Pancreas (tissue), 10 donors: ENCODE results near the gene TLE1. TPM values are rescaled to one million over a fixed set of nuclear protein-coding genes. Genes with fewer than 3 reads are reported as not detected.

Experiments used
- ATAC-seq, 4 donors: fragments of 200-7000 bp; cut with Tn5 transposase; one replicate each; pipeline versions ENCODE4 v1.8.0 to v1.9.1; 2020; ENCODE audit warnings: mild to moderate bottlenecking in 4 of 4, moderate library complexity in 4 of 4
- DNase-seq, 6 donors: peaks; one replicate each; pipeline ENCODE4 v3.0.0-alpha.2; 2020
- FAIRE-seq: peaks from 2 replicates; lab custom pipeline; 2012; peaks lifted over from hg19 to GRCh38; lab: Jason Lieb, UNC
- H3K27ac ChIP-seq, 4 donors: fragments of 200-600 bp; sonication (generic); 1 replicate in 3 of 4; 2 replicates in 1 of 4; pipeline versions ENCODE4 v1.5.0 to v1.8.0; 2020
- H3K27me3 ChIP-seq, 4 donors: fragments of 200-600 bp; one replicate each; pipeline ENCODE4 v1.8.0; 2021
- H3K36me3 ChIP-seq, 3 donors: fragments of 200-600 bp; sonication (generic) in 1 of 3; one replicate each; pipeline versions ENCODE4 v1.5.0 to v1.8.0; 2020 to 2021
- H3K4me1 ChIP-seq, 3 donors: fragments of 200-600 bp; one replicate each; pipeline ENCODE4 v1.8.0; 2021
- H3K4me3 ChIP-seq, 4 donors: fragments of 200-600 bp; sonication (generic) in 2 of 4; one replicate each; pipeline versions ENCODE4 v1.5.0 to v1.8.0; 2020 to 2021
- H3K9me3 ChIP-seq, 4 donors: fragments of 200-600 bp; one replicate each; pipeline ENCODE4 v1.8.0; 2021
- CTCF ChIP-seq, 4 donors: fragments of 200-600 bp; sonication (generic) in 3 of 4; IDR thresholded peaks; one replicate each; pipeline versions ENCODE4 v1.5.0 to v1.8.0; 2021; ENCODE audit warnings: antibody characterized with exemption in 4 of 4
- WGBS, 2 donors: extraction: QIAGEN DNeasy Blood & Tissue Kit; methylation state at CpG; one replicate each; pipeline ENCODE4 v1.1.7; 2013; 5-methylcytosine and 5-hydroxymethylcytosine counted together
- intact Hi-C, 3 donors: fragments of 100-400 bp; cut with DNase I; formaldehyde crosslinking; loops; one replicate each; pipeline versions ENCODE4 v1.11.1 to v1.14.2; 2022
- polyA plus RNA-seq, 2 donors: library from polyadenylated mRNA; stranded (reverse); fragments of 200-250 nt; gene quantifications; one replicate each; pipeline ENCODE4 v1.2.3, GENCODE V29; 2013
- total RNA-seq, 6 donors: library from RNA; stranded (reverse); fragmentation: NEBNext Ultra II Directional in 4 of 6; extraction: Animal tissue kit (Norgen Biotek cat#: 25700) in 4 of 6; gene quantifications; one replicate each; pipeline versions ENCODE4 v1.2.1 to v1.2.4, GENCODE V29; 2021 to 2023
- donor health status: healthy with polysubstance abuse.
- donor health status: DM: no; HTN: no; CAD: no; lungs with moderate emphysema.
- donor health status: DM: no; HTN: no; CAD: no.
- donor health status: control.
- donor health status: control.
- donor health status: Bipolar disorder and iron deficiency.
- donor health status: DM: yes; HTN: yes; CAD: no.
- donor health status: DM: no; HTN: no; CAD: no.
- donor health status: DM: no; HTN: no; CAD: no.
- donor health status: DM: yes; HTN: yes; CAD: no.

The TLE1 gene
- total and polyA plus RNA-seq, 8 donors = 15.1 to 38.9 (median 28.4) TPM

GRCh38 chr9:81563020-81563407 lies 126.3 kb downstream of the TLE1 start:
- FAIRE-seq = no peak

GRCh38 chr9:81562231-81563019 lies 126.9 kb downstream of the TLE1 start:
- ATAC-seq (peak; percentile 21 to 62 (median 32)), FAIRE-seq (no peak), DNase-seq (peak; percentile 54 to 79 (median 68))
- intact Hi-C loops = no loop called here
- WGBS, 2 donors = 77 to 79% methylated on average over 10 of the region's 10 CpGs
- peak overlapping the region; percentile 22 to 59 (median 44) for H3K27ac ChIP-seq
- H3K27me3 ChIP-seq = no peaks in the 10 kb centered on the region
- H3K36me3 ChIP-seq = no peaks in the 10 kb centered on the region
- H3K4me3 ChIP-seq = no peak overlapping the region
- TF ChIP-seq CTCF (IDR thresholded peaks at IDR 0.05) = no peak
- H3K9me3 ChIP-seq = no peaks in the 10 kb centered on the region
- H3K4me1 ChIP-seq = peaks cover 13 to 26% (median 17%) of the 10 kb centered on the region in 3 donors

More at GRCh38 chr9:81563020-81563407, 126.3 kb downstream of the TLE1 start:
- H3K27me3 ChIP-seq = no peaks in the 10 kb centered on the region
- H3K27ac ChIP-seq = peak overlapping the region in 2 of 4 donors; percentile 6 to 21
- H3K4me3 ChIP-seq = no peak overlapping the region
- ATAC-seq = peak in 1 of 4 donors; percentile 3
- WGBS, 2 donors = 67 to 68% methylated on average over 4 of the region's 4 CpGs
- no peak for DNase-seq
- peaks cover 13 to 21% (median 13%) of the 10 kb centered on the region in 3 donors for H3K4me1 ChIP-seq
- no peak for TF ChIP-seq CTCF (IDR thresholded peaks at IDR 0.05)
- no peaks in the 10 kb centered on the region for H3K36me3 ChIP-seq
- no peaks in the 10 kb centered on the region for H3K9me3 ChIP-seq
- intact Hi-C loops = no loop called here

DNA sequence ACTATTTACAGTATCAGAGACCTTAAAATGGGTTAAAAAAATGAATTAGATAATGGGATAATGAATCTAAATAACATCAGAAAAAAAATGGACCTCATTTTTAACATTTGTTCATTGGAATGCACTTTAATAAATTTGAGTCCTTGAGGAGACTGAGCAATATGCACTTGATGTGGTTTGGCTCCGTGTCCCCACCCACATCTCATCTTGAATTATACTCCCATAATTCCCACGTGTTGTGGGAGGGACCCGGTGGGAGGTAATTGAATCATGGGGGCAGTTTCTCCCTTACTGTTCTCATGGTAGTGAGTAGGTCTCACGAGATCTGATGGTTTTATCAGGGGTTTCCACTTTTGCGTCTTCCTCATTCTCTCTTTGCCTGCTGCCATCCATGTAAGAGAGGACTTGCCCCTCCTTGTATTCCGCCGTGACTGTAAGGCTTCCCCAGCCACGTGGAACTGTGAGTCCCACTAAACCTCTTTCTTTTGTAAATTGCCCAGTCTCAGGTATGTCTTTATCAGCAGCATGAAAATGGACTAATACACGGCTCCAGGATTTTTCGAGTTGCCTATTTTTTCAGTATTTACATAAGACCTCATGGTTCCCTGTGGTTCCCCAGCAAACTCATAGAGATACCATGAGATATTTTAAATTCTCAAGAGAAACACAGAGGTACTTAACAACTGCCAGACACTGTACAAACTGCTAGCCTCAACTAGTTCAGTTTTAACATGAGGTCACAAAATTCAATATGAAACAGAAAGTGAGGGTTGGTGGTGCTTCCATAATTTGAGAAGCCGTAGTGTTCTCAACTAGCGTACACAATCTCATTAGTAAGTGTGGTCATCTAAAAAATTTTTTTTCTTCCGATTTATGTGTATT lies 128.3 kb downstream of the TLE1 start:
- no peak for FAIRE-seq
- no peak overlapping the region for H3K4me3 ChIP-seq

GRCh38 chr9:81559709-81560108 lies 129.6 kb downstream of the TLE1 start:
- no peak for FAIRE-seq
- peak overlapping the region in 1 of 4 donors; percentile 70 for H3K27ac ChIP-seq
- no peak for DNase-seq
- H3K36me3 ChIP-seq = no peaks in the 10 kb centered on the region
- intact Hi-C loops = no loop called here
- TF ChIP-seq CTCF (IDR thresholded peaks at IDR 0.05) = no peak
- 76 to 83% methylated on average over 4 of the region's 4 CpGs for WGBS, 2 donors
- H3K4me1 ChIP-seq = peaks cover 13 to 27% (median 22%) of the 10 kb centered on the region in 3 donors
- H3K4me3 ChIP-seq = no peak overlapping the region
- no peaks in the 10 kb centered on the region for H3K27me3 ChIP-seq
- no peak for ATAC-seq
- H3K9me3 ChIP-seq = no peaks in the 10 kb centered on the region

More for the DNA sequence above, 128.3 kb downstream of the TLE1 start:
- no peaks in the 10 kb centered on the region for H3K27me3 ChIP-seq
- no peak overlapping the region for H3K27ac ChIP-seq
- no peak for TF ChIP-seq CTCF (IDR thresholded peaks at IDR 0.05)
- no peaks in the 10 kb centered on the region for H3K9me3 ChIP-seq
- 84 to 89% methylated on average over 13 of the region's 13 CpGs for WGBS, 2 donors
- no peak for DNase-seq
- intact Hi-C loops = no loop called here
- peaks cover 13 to 33% (median 22%) of the 10 kb centered on the region in 3 donors for H3K4me1 ChIP-seq
- ATAC-seq = no peak
- H3K36me3 ChIP-seq = no peaks in the 10 kb centered on the region
